Measurements from ENCODE around the gene USP44. TPM values are rescaled to one million over a fixed set of nuclear protein-coding genes. Genes with fewer than 3 reads are reported as not detected.
A peak's percentile ranks its signal among the peaks of the same experiment; 100 is the strongest.
"Not testable (repeated sequence)": the region's sequence is repeated elsewhere in the genome, so short reads cannot be mapped to it uniquely, and the experiment has no call there.

Gene USP44
- total RNA-seq, 1 donor from 2014 or later, result not detected

DNA sequence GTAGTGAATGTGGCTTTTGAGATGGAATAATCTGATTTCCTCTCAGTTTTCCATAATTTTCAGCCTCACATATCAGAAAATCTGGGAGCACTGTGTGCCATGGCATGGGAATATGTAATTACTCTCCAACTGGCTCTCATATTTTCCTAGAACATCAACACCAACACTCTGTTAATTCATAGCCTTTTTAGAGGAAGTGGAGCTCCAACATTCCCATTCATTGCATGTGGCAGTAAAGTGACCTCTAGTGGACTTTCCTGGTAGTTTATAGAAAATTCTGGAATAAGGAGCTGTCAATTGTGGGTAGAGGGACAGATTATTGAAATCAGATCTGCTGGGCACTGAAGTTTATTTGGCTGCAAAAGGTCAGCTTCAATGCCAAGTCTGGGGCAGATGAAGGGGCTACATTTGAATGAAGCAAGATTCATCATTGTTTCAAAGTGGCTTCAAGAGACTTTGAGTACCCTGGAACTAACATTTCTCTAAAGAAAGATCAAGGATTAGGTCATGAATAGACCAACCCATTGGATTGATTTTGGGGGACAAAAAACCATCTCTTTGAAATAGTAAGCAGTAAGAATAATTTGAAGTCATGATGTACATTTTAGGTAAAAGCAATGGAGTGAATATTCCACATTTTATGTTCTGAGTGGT, 23.6 kb upstream of the USP44 start:
- Mint-ChIP-seq H3K4me1 (ENCODE audit: low read depth) (peaks cover 11% of the 10 kb centered on the region), H3K4me3 (ENCODE audit: unreplicated experiment) (no peak overlapping the region), H3K27ac (ENCODE audit: unreplicated experiment) (no peak overlapping the region), H3K9me3 (ENCODE audit: low read depth) (no peaks in the 10 kb centered on the region), H3K27me3 (ENCODE audit: low read depth) (peaks cover 5% of the 10 kb centered on the region), H3K36me3 (ENCODE audit: low read depth) (no peaks in the 10 kb centered on the region)
- peak; percentile 87 for TF ChIP-seq CTCF (IDR thresholded peaks at IDR 0.05)
- DNase-seq (ENCODE audit: low spot score), result no peak

- no peaks in the 10 kb centered on the region for H3K36me3 Mint-ChIP-seq (ENCODE audit: low read depth)
- DNase-seq (ENCODE audit: low spot score), result no peak
- peaks cover 6% of the 10 kb centered on the region for H3K27me3 Mint-ChIP-seq (ENCODE audit: low read depth)
- H3K27ac Mint-ChIP-seq (ENCODE audit: unreplicated experiment), result no peak overlapping the region
- TF ChIP-seq CTCF (IDR thresholded peaks at IDR 0.05), result no peak
- H3K4me3 Mint-ChIP-seq (ENCODE audit: unreplicated experiment), result no peak overlapping the region
- no peaks in the 10 kb centered on the region for H3K9me3 Mint-ChIP-seq (ENCODE audit: low read depth)
- peaks cover 12% of the 10 kb centered on the region for H3K4me1 Mint-ChIP-seq (ENCODE audit: low read depth)
Measured at GRCh38 chr12:95573951-95574576, 22.8 kb upstream of the USP44 start.

- no peak for DNase-seq (ENCODE audit: low spot score)
- no peaks in the 10 kb centered on the region for H3K9me3 Mint-ChIP-seq (ENCODE audit: low read depth)
- peaks cover 7% of the 10 kb centered on the region for H3K4me1 Mint-ChIP-seq (ENCODE audit: low read depth)
- TF ChIP-seq CTCF (IDR thresholded peaks at IDR 0.05), result no peak
- H3K27ac Mint-ChIP-seq (ENCODE audit: unreplicated experiment), result no peak overlapping the region
- peaks cover 9% of the 10 kb centered on the region for H3K27me3 Mint-ChIP-seq (ENCODE audit: low read depth)
- no peak overlapping the region for H3K4me3 Mint-ChIP-seq (ENCODE audit: unreplicated experiment)
- H3K36me3 Mint-ChIP-seq (ENCODE audit: low read depth), result no peaks in the 10 kb centered on the region
Measured at GRCh38 chr12:95571369-95571768, 20.1 kb upstream of the USP44 start.

- not testable (repeated sequence) for H3K36me3 Mint-ChIP-seq (ENCODE audit: low read depth); DNase-seq (ENCODE audit: low spot score); H3K4me3 Mint-ChIP-seq (ENCODE audit: unreplicated experiment); H3K4me1 Mint-ChIP-seq (ENCODE audit: low read depth); H3K27me3 Mint-ChIP-seq (ENCODE audit: low read depth); H3K27ac Mint-ChIP-seq (ENCODE audit: unreplicated experiment); H3K9me3 Mint-ChIP-seq (ENCODE audit: low read depth)
Measured at GRCh38 chr12:95568045-95568444, 16.8 kb upstream of the USP44 start.

GRCh38 chr12:95557625-95558024, 6.3 kb upstream of the USP44 start:
- no peak overlapping the region for H3K4me3 Mint-ChIP-seq (ENCODE audit: unreplicated experiment)
- TF ChIP-seq CTCF (IDR thresholded peaks at IDR 0.05), result no peak
- H3K27me3 Mint-ChIP-seq (ENCODE audit: low read depth), result peaks cover 20% of the 10 kb centered on the region

More at GRCh38 chr12:95557625-95558024, 6.3 kb upstream of the USP44 start:
- Mint-ChIP-seq H3K9me3 (ENCODE audit: low read depth) (no peaks in the 10 kb centered on the region), H3K27ac (ENCODE audit: unreplicated experiment) (no peak overlapping the region), H3K36me3 (ENCODE audit: low read depth) (no peaks in the 10 kb centered on the region), H3K4me1 (ENCODE audit: low read depth) (no peaks in the 10 kb centered on the region)
- DNase-seq (ENCODE audit: low spot score), result no peak

Data from chondrocyte (in vitro differentiated cells).